K562 (cell line): ENCODE measurements around the gene SERPINE1. TPM values are rescaled to one million over a fixed set of nuclear protein-coding genes. Genes with fewer than 3 reads are reported as not detected.

Experiments
- DACH1 ChIP-seq: fragments of 450-650 bp; IDR thresholded peaks from 2 replicates; pipeline ENCODE4 v1.6.1; 2018; ENCODE audit not compliant: partially characterized antibody
- EP300 ChIP-seq: IDR thresholded peaks from 2 replicates; pipeline ENCODE4 v1.6.1; 2012; ENCODE audit warnings: low read length, improper control_type of control experiment
- ESRRA ChIP-seq: fragments of 450-650 bp; IDR thresholded peaks from 2 replicates; pipeline ENCODE4 v1.6.1; 2014; ENCODE audit warnings: low read depth, mild to moderate bottlenecking, moderate library complexity, borderline replicate concordance
- FUS ChIP-seq: fragments of 200-400 bp; formaldehyde crosslinking; optimal IDR thresholded peaks from 2 replicates; pipeline ENCODE3; 2017; ENCODE audit warnings: low read depth, low read length
- HDAC2 ChIP-seq: fragments of 450-650 bp; IDR thresholded peaks from 2 replicates; pipeline ENCODE4 v1.6.1; 2016; ENCODE audit warnings: mild to moderate bottlenecking
- KLF6 ChIP-seq: fragments of 250-450 bp; sonication (Bioruptor Pico); IDR thresholded peaks from 2 replicates; pipeline ENCODE4 v1.4.0; 2020; ENCODE audit warnings: mild to moderate bottlenecking, moderate library complexity, borderline replicate concordance
- MAFG ChIP-seq: fragments of 450-650 bp; conservative IDR thresholded peaks from 2 replicates; pipeline ENCODE4 v1.6.1; 2016; ENCODE audit warnings: missing genetic modification characterization, missing compliant biosample characterization
- MLLT1 ChIP-seq, 2 experiments: fragments of 450-650 bp; IDR thresholded peaks; 2 replicates each; pipeline ENCODE4 v1.6.1; 2016
- NONO ChIP-seq, 2 experiments: fragments of 200-400 bp in 1 of 2; fragments of 450-650 bp in 1 of 2; formaldehyde crosslinking in 1 of 2; IDR thresholded peaks; 2 replicates each; pipeline ENCODE4 v1.6.1; 2017; ENCODE audit warnings: low read depth in 2 of 2, mild to moderate bottlenecking in 2 of 2, moderate library complexity in 2 of 2, low read length in 1 of 2
- NUFIP1 ChIP-seq: fragments of 450-650 bp; IDR thresholded peaks from 2 replicates; pipeline ENCODE4 v1.6.1; 2018; ENCODE audit not compliant: partially characterized antibody
- PATZ1 ChIP-seq: fragments of 250-450 bp; sonication (Bioruptor Pico); IDR thresholded peaks from 2 replicates; pipeline ENCODE4 v1.5.0; 2020; ENCODE audit warnings: mild to moderate bottlenecking, borderline replicate concordance
- POLR2A ChIP-seq: fragments of 450-650 bp; conservative IDR thresholded peaks from 2 replicates; pipeline ENCODE4 v1.6.1; 2016
- SRSF9 ChIP-seq: fragments of 200-400 bp; formaldehyde crosslinking; IDR thresholded peaks from 2 replicates; pipeline ENCODE4 v1.6.1; 2017; ENCODE audit warnings: low read depth, low read length, borderline replicate concordance
- TEAD4 ChIP-seq, 2 experiments: sonication (generic) in 1 of 2; formaldehyde crosslinking in 1 of 2; IDR thresholded peaks; 2 replicates each; pipeline versions ENCODE4 v1.6.1 to v1.8.0; 2012 to 2022; ENCODE audit warnings: borderline replicate concordance in 1 of 2, inconsistent platforms in 1 of 2, low read length in 1 of 2, mild to moderate bottlenecking in 1 of 2, missing genetic modification reagents in 1 of 2
- ZMIZ1 ChIP-seq, 2 experiments: fragments of 150-350 bp in 1 of 2; IDR thresholded peaks; 2 replicates each; pipeline ENCODE4 v1.6.1; 2012 to 2016; ENCODE audit warnings: low read depth in 2 of 2, low read length in 2 of 2, mild to moderate bottlenecking in 1 of 2, moderate library complexity in 1 of 2
- ZNF124 ChIP-seq: sonication (generic); formaldehyde crosslinking; IDR thresholded peaks from 2 replicates; pipeline ENCODE4 v1.8.1; 2022; ENCODE audit warnings: missing genetic modification reagents
- ZNF140 ChIP-seq: fragments of 250-450 bp; sonication (Bioruptor Pico); IDR thresholded peaks from 2 replicates; pipeline ENCODE4 v1.8.0; 2021; ENCODE audit warnings: moderate library complexity, mild to moderate bottlenecking, inconsistent platforms
- polyA plus RNA-seq, 8 experiments: library from polyadenylated mRNA; depleted of rRNA in 4 of 8; stranded (reverse) in 5 of 8; unstranded in 3 of 8; fragments of >200 nt; fragmentation: Nextera tagmentation in 2 of 8; fragmentation: Illumina TruSeq in 1 of 8; extraction: Ambion mirVana in 2 of 8; extraction: Trizol in 1 of 8; gene quantifications; 2 replicates each; pipeline versions ENCODE4 v1.2.1 to v1.2.3, GENCODE V29; 2011 to 2014; ENCODE audit warnings: inconsistent platforms in 1 of 8, missing spikeins in 1 of 8
- total RNA-seq, 7 experiments: library from RNA; depleted of rRNA in 6 of 7; stranded (reverse); fragments of >200 nt in 6 of 7; fragmentation: Illumina TruSeq in 2 of 7; extraction: Trizol in 2 of 7; gene quantifications; 2 replicates each; pipeline versions ENCODE4 v1.2.1 to v1.2.3, GENCODE V29; 2011 to 2021; ENCODE audit warnings: low replicate concordance in 1 of 7
- TF ChIP-seq, protein P1 (sequence below), 2 experiments: IDR thresholded peaks in 1 of 2; conservative IDR thresholded peaks in 1 of 2; 2 replicates each; pipeline ENCODE4 v1.6.1; 2016; ENCODE audit warnings: low read depth in 2 of 2, mild to moderate bottlenecking in 1 of 2, missing compliant biosample characterization in 1 of 2, missing genetic modification characterization in 1 of 2, moderate library complexity in 1 of 2

The SERPINE1 gene
- total and polyA plus RNA-seq, 9 of the 15 experiments (the other 6 are each of a cell fraction or from before 2014, with no cell fraction given), result 0.22 to 4.8 (median 0.91) TPM

GRCh38 chr7:101096331-101096956 lies 30.5 kb upstream of the SERPINE1 start (continued):
- TF ChIP-seq, protein P1, sequence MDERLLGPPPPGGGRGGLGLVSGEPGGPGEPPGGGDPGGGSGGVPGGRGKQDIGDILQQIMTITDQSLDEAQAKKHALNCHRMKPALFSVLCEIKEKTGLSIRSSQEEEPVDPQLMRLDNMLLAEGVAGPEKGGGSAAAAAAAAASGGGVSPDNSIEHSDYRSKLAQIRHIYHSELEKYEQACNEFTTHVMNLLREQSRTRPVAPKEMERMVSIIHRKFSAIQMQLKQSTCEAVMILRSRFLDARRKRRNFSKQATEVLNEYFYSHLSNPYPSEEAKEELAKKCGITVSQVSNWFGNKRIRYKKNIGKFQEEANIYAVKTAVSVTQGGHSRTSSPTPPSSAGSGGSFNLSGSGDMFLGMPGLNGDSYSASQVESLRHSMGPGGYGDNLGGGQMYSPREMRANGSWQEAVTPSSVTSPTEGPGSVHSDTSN (CRISPR knock-in tag; IDR thresholded peaks at IDR 0.05; ENCODE audit: low read depth), result no peak
- TF ChIP-seq, protein P1 (tag; conservative IDR thresholded peaks at IDR 0.05; ENCODE audit: low read depth), result no peak
- TF ChIP-seq POLR2A (no peak), KLF6 (CRISPR knock-in tag) (no peak), EP300 (peak; percentile 3; the same call in 1 of the 2 replicates), FUS (no peak), MAFG (tag) (no peak), PATZ1 (CRISPR knock-in tag) (no peak), ZNF124 (CRISPR knock-in tag) (no peak), MLLT1 (IDR thresholded peaks at IDR 0.05) (no peak), HDAC2 (peak; percentile 92), NONO (IDR thresholded peaks at IDR 0.05; ENCODE audit: low read depth in 2 of 2, low read length in 1 of 2) (no peak), NUFIP1 (no peak), TEAD4 (IDR thresholded peaks at IDR 0.05; ENCODE audit: low read length) (0 out of 2 replicates have a peak, but pooled peaks have one; percentile 15), TEAD4 (CRISPR knock-in tag; IDR thresholded peaks at IDR 0.05; ENCODE audit: borderline replicate concordance) (no peak), ESRRA (0 out of 2 replicates have a peak, but pooled peaks have one; percentile 25), SRSF9 (no peak), ZMIZ1 (IDR thresholded peaks at IDR 0.05; ENCODE audit: low read depth in 2 of 2, low read length in 2 of 2) (no peak), DACH1 (peak; percentile 31), ZNF140 (CRISPR knock-in tag) (no peak)
